Breast epithelium (tissue), 4 donors: ENCODE data around the gene KCTD6. TPM values are rescaled to one million over a fixed set of nuclear protein-coding genes. Genes with fewer than 3 reads are reported as not detected.

Experiments used
- DNase-seq, 2 donors: peaks; one replicate each; pipeline ENCODE4 v3.0.0-alpha.2; 2019; ENCODE audit warnings: low spot score in 2 of 2
- H3K27ac ChIP-seq, 2 donors: fragments of 200-600 bp; sonication (generic) in 1 of 2; one replicate each; pipeline ENCODE4 v1.5.1; 2016 to 2019; ENCODE audit warnings: mild to moderate bottlenecking in 1 of 2
- H3K27me3 ChIP-seq, 2 donors: fragments of 200-600 bp; sonication (generic) in 1 of 2; one replicate each; pipeline versions ENCODE4 v1.5.1 to v1.6.0; 2017 to 2019; ENCODE audit warnings: control low read depth in 1 of 2, mild to moderate bottlenecking in 1 of 2
- H3K36me3 ChIP-seq: fragments of 200-600 bp; one replicate; pipeline ENCODE4 v1.5.1; 2019
- H3K4me1 ChIP-seq, 2 donors: fragments of 200-600 bp; sonication (generic); one replicate each; pipeline ENCODE4 v1.5.1; 2016 to 2019; ENCODE audit warnings: control low read depth in 1 of 2
- H3K4me3 ChIP-seq, 3 donors: fragments of 200-600 bp; sonication (generic); 1 replicate in 2 of 3; 2 replicates in 1 of 3; pipeline ENCODE4 v1.5.1; 2016 to 2019; ENCODE audit warnings: mild to moderate bottlenecking in 3 of 3, moderate library complexity in 2 of 3
- H3K9me3 ChIP-seq, 2 donors: fragments of 200-600 bp; sonication (generic) in 1 of 2; one replicate each; pipeline ENCODE4 v1.5.1; 2016 to 2019; ENCODE audit warnings: control low read depth in 1 of 2
- CTCF ChIP-seq, 3 donors: fragments of 450-650 bp; IDR thresholded peaks; one replicate each; pipeline ENCODE4 v1.5.1; 2016 to 2017; ENCODE audit warnings: antibody characterized with exemption in 3 of 3, mild to moderate bottlenecking in 3 of 3, moderate library complexity in 3 of 3
- POLR2A ChIP-seq: fragments of 450-650 bp; IDR thresholded peaks from one replicate; pipeline ENCODE4 v1.6.1; 2016; ENCODE audit warnings: antibody characterized with exemption, mild to moderate bottlenecking, moderate library complexity
- POLR2AphosphoS5 ChIP-seq, 3 donors: sonication (generic); formaldehyde crosslinking; IDR thresholded peaks; one replicate each; pipeline ENCODE4 v1.6.1; 2017; ENCODE audit warnings: antibody characterized with exemption in 3 of 3
- intact Hi-C: fragments of 100-400 bp; cut with DNase I; formaldehyde crosslinking; loops from one replicate; pipeline ENCODE4 v1.15.1; 2023; ENCODE audit warnings: low total_unique reads
- total RNA-seq, 3 donors: library from RNA; depleted of rRNA; stranded (reverse); fragments of >200 nt; gene quantifications; one replicate each; pipeline ENCODE4 v1.1.0, GENCODE V29; 2016

The KCTD6 gene
- total RNA-seq, 3 donors from 2014 or later, result 15.4 to 30.7 (median 16.3) TPM

GRCh38 chr3:58470363-58471024 is 21.4 kb upstream of the KCTD6 start:
- no peak for DNase-seq
- Histone ChIP-seq H3K4me1 (no peaks in the 10 kb centered on the region), H3K36me3 (no peaks in the 10 kb centered on the region), H3K4me3 (no peak overlapping the region), H3K27me3 (no peaks in the 10 kb centered on the region), H3K9me3 (no peaks in the 10 kb centered on the region), H3K27ac (peak overlapping the region in 1 of 2 donors; percentile 34)
- TF ChIP-seq POLR2AphosphoS5 (IDR thresholded peaks at IDR 0.05) (no peak), CTCF (IDR thresholded peaks at IDR 0.05) (no peak), POLR2A (no peak)
- intact Hi-C loops, result no loop called here

GRCh38 chr3:58471025-58471887 is 20.6 kb upstream of the KCTD6 start:
- no peaks in the 10 kb centered on the region for H3K36me3 ChIP-seq
- DNase-seq, result peak in 1 of 2 donors; percentile 37
- peak overlapping the region; percentile 57 to 68 for H3K27ac ChIP-seq
- TF ChIP-seq POLR2AphosphoS5 (IDR thresholded peaks at IDR 0.05) (peak in 1 of 3 donors; percentile 23), CTCF (IDR thresholded peaks at IDR 0.05) (no peak)
- no peaks in the 10 kb centered on the region for H3K9me3 ChIP-seq
- intact Hi-C loops, result no loop called here
- H3K4me1 ChIP-seq, result no peaks in the 10 kb centered on the region
- H3K27me3 ChIP-seq, result no peaks in the 10 kb centered on the region
- H3K4me3 ChIP-seq, result no peak overlapping the region

- Histone ChIP-seq H3K27ac (no peak overlapping the region), H3K4me1 (no peaks in the 10 kb centered on the region), H3K36me3 (no peaks in the 10 kb centered on the region), H3K4me3 (no peak overlapping the region), H3K27me3 (no peaks in the 10 kb centered on the region), H3K9me3 (no peaks in the 10 kb centered on the region)
- intact Hi-C loops, result no loop called here
- TF ChIP-seq CTCF (IDR thresholded peaks at IDR 0.05) (no peak), POLR2A (no peak), POLR2AphosphoS5 (IDR thresholded peaks at IDR 0.05) (no peak)
- DNase-seq, result no peak
These were observed 18.6 kb upstream of the KCTD6 start for GRCh38 chr3:58473275-58473674.

DNA sequence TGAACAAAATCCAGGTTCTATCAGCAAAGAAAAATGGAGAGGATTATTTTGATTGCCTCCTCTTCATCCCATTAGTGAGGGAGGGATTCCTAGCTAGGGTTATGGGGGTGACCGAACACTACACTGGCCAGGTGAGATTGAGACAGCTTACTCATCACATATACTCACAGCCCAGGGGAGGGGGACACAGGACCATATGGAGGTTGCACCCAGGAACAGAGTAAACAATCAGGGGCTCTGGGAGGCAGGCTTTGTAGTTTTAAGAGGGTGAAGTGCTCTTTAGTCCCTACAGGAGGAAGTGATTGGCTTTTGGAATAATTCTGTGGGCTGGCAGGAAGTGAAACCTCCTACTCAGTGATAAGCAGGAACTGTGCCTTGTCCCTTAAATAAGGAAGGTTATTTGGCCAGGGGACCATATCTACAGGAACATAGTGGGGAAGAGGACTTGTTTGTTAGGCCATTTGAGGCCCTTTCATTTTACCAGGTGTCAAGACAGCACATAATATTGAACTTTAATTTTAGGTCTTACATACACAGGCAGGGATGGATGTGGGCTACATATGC is 17.5 kb upstream of the KCTD6 start:
- Histone ChIP-seq H3K4me3 (no peak overlapping the region), H3K9me3 (no peaks in the 10 kb centered on the region), H3K27me3 (no peaks in the 10 kb centered on the region), H3K27ac (no peak overlapping the region), H3K4me1 (no peaks in the 10 kb centered on the region), H3K36me3 (no peaks in the 10 kb centered on the region)
- intact Hi-C loops, result no loop called here
- TF ChIP-seq POLR2AphosphoS5 (IDR thresholded peaks at IDR 0.05), result no peak
- no peak for TF ChIP-seq POLR2A
- no peak for TF ChIP-seq CTCF (IDR thresholded peaks at IDR 0.05)
- no peak for DNase-seq
